GM23248 (cell line): Measurements from ENCODE around the gene COA3. TPM values are rescaled to one million over a fixed set of nuclear protein-coding genes. Genes with fewer than 3 reads are reported as not detected.

Experiments
- DNase-seq: peaks from one replicate; pipeline ENCODE4 v3.0.0-alpha.2; 2015
- H2AFZ ChIP-seq: fragments of 200-600 bp; sonication (generic); 2 replicates; pipeline ENCODE4 v1.6.1; 2016; ENCODE audit warnings: antibody characterized with exemption
- H3F3A ChIP-seq: fragments of 200-600 bp; sonication (generic); 2 replicates; pipeline ENCODE4 v1.6.1; 2016; ENCODE audit warnings: mild to moderate bottlenecking, antibody characterized with exemption, mixed run types; ENCODE audit not compliant: insufficient read depth
- H3K27ac ChIP-seq: fragments of 200-600 bp; sonication (generic); 2 replicates; pipeline ENCODE4 v1.5.1; 2016; ENCODE audit warnings: mild to moderate bottlenecking
- H3K27me3 ChIP-seq: fragments of 200-600 bp; sonication (generic); replicated peaks from 2 replicates; pipeline ENCODE4 v1.6.1; 2016; ENCODE audit warnings: mild to moderate bottlenecking; ENCODE audit not compliant: insufficient read depth
- H3K36me3 ChIP-seq: fragments of 200-600 bp; sonication (generic); 2 replicates; pipeline ENCODE4 v1.6.1; 2016; ENCODE audit warnings: low read depth, mild to moderate bottlenecking
- H3K4me1 ChIP-seq: fragments of 200-600 bp; sonication (generic); 2 replicates; pipeline ENCODE4 v1.6.1; 2016; ENCODE audit warnings: mild to moderate bottlenecking; ENCODE audit not compliant: insufficient read depth
- H3K4me2 ChIP-seq: fragments of 200-600 bp; sonication (generic); one replicate; pipeline ENCODE4 v1.6.1; 2016; ENCODE audit warnings: mild to moderate bottlenecking; ENCODE audit not compliant: unreplicated experiment
- H3K4me3 ChIP-seq: fragments of 200-600 bp; sonication (generic); 2 replicates; pipeline ENCODE4 v1.5.1; 2016; ENCODE audit warnings: mild to moderate bottlenecking
- H3K79me2 ChIP-seq: fragments of 200-600 bp; sonication (generic); 2 replicates; pipeline ENCODE4 v1.6.1; 2016; ENCODE audit warnings: mild to moderate bottlenecking; ENCODE audit not compliant: insufficient read depth
- H3K9ac ChIP-seq: fragments of 200-600 bp; sonication (generic); 2 replicates; pipeline ENCODE4 v1.6.1; 2016; ENCODE audit warnings: mild to moderate bottlenecking
- H3K9me2 ChIP-seq: fragments of 200-600 bp; sonication (generic); 2 replicates; pipeline ENCODE4 v1.6.1; 2016; ENCODE audit warnings: mixed run types, mild to moderate bottlenecking, moderate library complexity; ENCODE audit not compliant: insufficient read depth
- H3K9me3 ChIP-seq: fragments of 200-600 bp; sonication (generic); one replicate; pipeline ENCODE4 v1.6.1; 2017; ENCODE audit warnings: low read depth
- H4K20me1 ChIP-seq: fragments of 200-600 bp; sonication (generic); 2 replicates; pipeline ENCODE4 v1.6.0; 2016; ENCODE audit not compliant: insufficient read depth
- EZH2 ChIP-seq: fragments of 200-600 bp; sonication (generic); IDR thresholded peaks from 2 replicates; pipeline ENCODE4 v1.6.1; 2018; ENCODE audit warnings: antibody characterized with exemption, mild to moderate bottlenecking; ENCODE audit not compliant: insufficient read depth, poor library complexity, severe bottlenecking
- EZH2phosphoT487 ChIP-seq: fragments of 200-600 bp; sonication (generic); IDR thresholded peaks from 2 replicates; pipeline ENCODE4 v1.6.1; 2018; ENCODE audit warnings: antibody characterized with exemption, moderate library complexity, mild to moderate bottlenecking, low read depth; ENCODE audit not compliant: insufficient read depth
- WGBS, 2 experiments: methylation state at CpG; one replicate each; pipeline ENCODE4 v1.1.6; 2015 to 2017; ENCODE audit warnings: low lambda C conversion rate in 2 of 2, low coverage in 1 of 2; ENCODE audit errors: missing lambda C conversion rate in 2 of 2; 5-methylcytosine and 5-hydroxymethylcytosine counted together
- in situ Hi-C: fragments of 300-500 bp; cut with MboI; formaldehyde crosslinking; loops from 2 replicates; pipeline ENCODE4 v1.15.0; 2020
- polyA plus RNA-seq: library from polyadenylated mRNA; unstranded; fragments of >200 nt; fragmentation: Nextera tagmentation; extraction: Ambion mirVana; gene quantifications from 2 replicates; pipeline ENCODE4 v1.2.1, GENCODE V29; 2016
- total RNA-seq: library from RNA; depleted of rRNA; stranded (reverse); fragments of >200 nt; shearing (Covaris generic); gene quantifications from 2 replicates; pipeline ENCODE4 v1.2.3, GENCODE V29; 2014

COA3 gene
- total and polyA plus RNA-seq, 2 experiments from 2014 or later, result 48.0 to 125 TPM

- DNase-seq, result no peak
- Histone ChIP-seq H3K79me2 (peaks cover 22% of the 10 kb centered on the region), H3K9ac (no peak overlapping the region), H3K9me3 (no peaks in the 10 kb centered on the region), H3K36me3 (peaks cover 4% of the 10 kb centered on the region; the same call in 1 of the 2 replicates), H2AFZ (no peak overlapping the region), H3F3A (peaks cover 10% of the 10 kb centered on the region; the same call in 1 of the 2 replicates), H3K4me1 (peaks cover 20% of the 10 kb centered on the region), H3K27ac (no peak overlapping the region), H3K27me3 (no peaks in the 10 kb centered on the region), H3K4me2 (no peak overlapping the region), H4K20me1 (no peaks in the 10 kb centered on the region), H3K4me3 (no peak overlapping the region), H3K9me2 (no peaks in the 10 kb centered on the region)
- in situ Hi-C loops, result no loop called here
- TF ChIP-seq EZH2, result no peak
- no peak for TF ChIP-seq EZH2phosphoT487
- WGBS, 2 experiments, result 37 to 42% methylated on average over 43 to 52 of the region's 52 CpGs
Measured at GRCh38 chr17:42784811-42785592, 13.5 kb downstream of the COA3 start.

- H3K9me2 ChIP-seq, result no peaks in the 10 kb centered on the region
- H3F3A ChIP-seq, result peaks cover 9% of the 10 kb centered on the region; the same call in 1 of the 2 replicates
- H3K9ac ChIP-seq, result no peak overlapping the region
- H3K79me2 ChIP-seq, result peaks cover 22% of the 10 kb centered on the region
- H4K20me1 ChIP-seq, result no peaks in the 10 kb centered on the region
- 68 to 74% methylated on average over 25 of the region's 25 CpGs for WGBS, 2 experiments
- H2AFZ ChIP-seq, result no peak overlapping the region
- DNase-seq, result no peak
- no peak overlapping the region for H3K4me3 ChIP-seq
- no peaks in the 10 kb centered on the region for H3K9me3 ChIP-seq
- H3K4me2 ChIP-seq, result peak overlapping the region; percentile 94
- no peak for TF ChIP-seq EZH2
- no peak for TF ChIP-seq EZH2phosphoT487
- in situ Hi-C loops, result no loop called here
- peaks cover 20% of the 10 kb centered on the region for H3K4me1 ChIP-seq
- H3K27ac ChIP-seq, result no peak overlapping the region
- H3K27me3 ChIP-seq, result no peaks in the 10 kb centered on the region
- H3K36me3 ChIP-seq, result peaks cover 4% of the 10 kb centered on the region; the same call in 1 of the 2 replicates
Measured at GRCh38 chr17:42784409-42784808, 14.1 kb downstream of the COA3 start.

GRCh38 chr17:42783791-42784138 is 14.7 kb downstream of the COA3 start:
- peaks cover 15% of the 10 kb centered on the region; the same call in 1 of the 2 replicates for H3F3A ChIP-seq
- H3K36me3 ChIP-seq, result peaks cover 4% of the 10 kb centered on the region; the same call in 1 of the 2 replicates
- H3K4me2 ChIP-seq, result peak overlapping the region; percentile 94
- no peaks in the 10 kb centered on the region for H3K9me2 ChIP-seq
- no peaks in the 10 kb centered on the region for H3K9me3 ChIP-seq
- H3K27me3 ChIP-seq, result no peaks in the 10 kb centered on the region
- peak overlapping the region; percentile 85 for H3K4me3 ChIP-seq
- no peaks in the 10 kb centered on the region for H4K20me1 ChIP-seq
- no peak overlapping the region for H2AFZ ChIP-seq
- peaks cover 22% of the 10 kb centered on the region for H3K79me2 ChIP-seq
- DNase-seq, result no peak
- TF ChIP-seq EZH2phosphoT487 (no peak), EZH2 (no peak)
- 28 to 31% methylated on average over 20 to 22 of the region's 22 CpGs for WGBS, 2 experiments
- no peak overlapping the region; the same call in 1 of the 2 replicates for H3K27ac ChIP-seq
- in situ Hi-C loops, result no loop called here
- H3K9ac ChIP-seq, result no peak overlapping the region
- H3K4me1 ChIP-seq, result peaks cover 20% of the 10 kb centered on the region

- peaks cover 20% of the 10 kb centered on the region for H3K4me1 ChIP-seq
- peak overlapping the region; percentile 52 for H3K27ac ChIP-seq
- peaks cover 3% of the 10 kb centered on the region; the same call in 1 of the 2 replicates for H3K36me3 ChIP-seq
- peak overlapping the region; percentile 19; the same call in 1 of the 2 replicates for H3K9ac ChIP-seq
- H4K20me1 ChIP-seq, result no peaks in the 10 kb centered on the region
- in situ Hi-C loops, result no loop called here
- TF ChIP-seq EZH2, result no peak
- no peak for TF ChIP-seq EZH2phosphoT487
- peak; percentile 87 for DNase-seq
- H3K9me2 ChIP-seq, result no peaks in the 10 kb centered on the region
- 25 to 31% methylated on average over 9 of the region's 9 CpGs for WGBS, 2 experiments
- peak overlapping the region; percentile 94 for H3K4me2 ChIP-seq
- no peaks in the 10 kb centered on the region for H3K27me3 ChIP-seq
- no peaks in the 10 kb centered on the region for H3K9me3 ChIP-seq
- H3F3A ChIP-seq, result peaks cover 16% of the 10 kb centered on the region; the same call in 1 of the 2 replicates
- H3K79me2 ChIP-seq, result peaks cover 22% of the 10 kb centered on the region
- H2AFZ ChIP-seq, result no peak overlapping the region
- H3K4me3 ChIP-seq, result peak overlapping the region; percentile 85
Measured at GRCh38 chr17:42783062-42783790, 15.3 kb downstream of the COA3 start.
